GM12873 (cell line): ENCODE measurements around the gene PLK1.
A peak's percentile ranks its signal among the peaks of the same experiment; 100 is the strongest.

Experiments used
- CTCF ChIP-seq: IDR thresholded peaks from 2 replicates; pipeline ENCODE4 v1.5.1; 2012; ENCODE audit warnings: low read depth, mild to moderate bottlenecking, moderate library complexity, low read length, control low read depth; ENCODE audit not compliant: insufficient read depth; ENCODE audit errors: missing control alignments

Gene PLK1

DNA sequence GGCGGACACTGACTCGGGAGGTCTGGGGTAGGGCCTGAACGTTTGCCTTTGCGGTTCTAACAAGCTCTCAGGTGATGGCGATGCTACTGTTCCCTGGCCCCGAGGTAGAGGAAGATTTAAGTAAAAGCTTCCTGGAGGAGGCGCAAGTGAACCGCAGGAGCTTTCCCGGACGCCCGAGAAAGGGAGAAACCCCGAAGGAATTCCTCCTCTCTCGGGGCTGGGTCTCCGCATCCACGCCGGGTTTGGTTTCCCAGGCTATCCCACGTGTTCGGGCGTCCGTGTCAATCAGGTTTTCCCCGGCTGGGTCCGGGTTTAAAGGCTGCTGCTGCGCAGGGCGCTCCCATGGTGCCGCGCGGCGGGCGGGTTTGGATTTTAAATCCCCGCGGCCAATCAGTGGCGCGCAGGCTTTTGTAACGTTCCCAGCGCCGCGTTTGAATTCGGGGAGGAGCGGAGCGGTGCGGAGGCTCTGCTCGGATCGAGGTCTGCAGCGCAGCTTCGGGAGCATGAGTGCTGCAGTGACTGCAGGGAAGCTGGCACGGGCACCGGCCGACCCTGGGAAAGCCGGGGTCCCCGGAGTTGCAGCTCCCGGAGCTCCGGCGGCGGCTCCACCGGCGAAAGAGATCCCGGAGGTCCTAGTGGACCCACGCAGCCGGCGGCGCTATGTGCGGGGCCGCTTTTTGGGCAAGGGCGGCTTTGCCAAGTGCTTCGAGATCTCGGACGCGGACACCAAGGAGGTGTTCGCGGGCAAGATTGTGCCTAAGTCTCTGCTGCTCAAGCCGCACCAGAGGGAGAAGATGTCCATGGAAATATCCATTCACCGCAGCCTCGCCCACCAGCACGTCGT is at the start of gene PLK1:
Gene PLK1, plus strand, starts transcription at position 460 of the 844 bp plus-strand sequence. Its CDS starts 44 bp downstream, at position 504.
- peak; percentile 36 for TF ChIP-seq CTCF

- TF ChIP-seq CTCF, result no peak
These were observed 49.2 kb upstream of the PLK1 start for GRCh38 chr16:23629516-23629915.

GRCh38 chr16:23634461-23635036 is 44.1 kb upstream of the PLK1 start:
- no peak for TF ChIP-seq CTCF

DNA sequence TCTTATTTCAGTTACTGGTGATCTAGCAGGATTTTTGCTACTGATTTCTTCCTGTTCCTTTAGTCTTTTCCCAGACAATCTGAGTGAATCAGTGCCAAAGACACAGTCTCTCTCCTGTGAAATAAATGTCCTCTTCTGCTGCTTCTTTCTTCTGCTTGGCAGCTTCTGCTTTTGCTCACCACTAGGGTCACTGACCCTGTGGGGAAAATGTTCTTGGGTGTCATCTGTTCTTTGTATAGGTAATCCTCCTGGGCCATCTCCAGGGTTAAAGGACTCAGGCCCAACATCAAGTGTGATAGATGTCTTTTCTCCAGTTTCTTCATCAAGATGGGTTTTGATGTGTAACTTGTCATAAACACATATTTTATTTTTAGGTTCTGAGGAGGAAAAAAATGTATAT is 42.7 kb upstream of the PLK1 start:
- peak; percentile 21 for TF ChIP-seq CTCF

- no peak for TF ChIP-seq CTCF
These were observed 38.1 kb upstream of the PLK1 start for GRCh38 chr16:23640615-23640930.

DNA sequence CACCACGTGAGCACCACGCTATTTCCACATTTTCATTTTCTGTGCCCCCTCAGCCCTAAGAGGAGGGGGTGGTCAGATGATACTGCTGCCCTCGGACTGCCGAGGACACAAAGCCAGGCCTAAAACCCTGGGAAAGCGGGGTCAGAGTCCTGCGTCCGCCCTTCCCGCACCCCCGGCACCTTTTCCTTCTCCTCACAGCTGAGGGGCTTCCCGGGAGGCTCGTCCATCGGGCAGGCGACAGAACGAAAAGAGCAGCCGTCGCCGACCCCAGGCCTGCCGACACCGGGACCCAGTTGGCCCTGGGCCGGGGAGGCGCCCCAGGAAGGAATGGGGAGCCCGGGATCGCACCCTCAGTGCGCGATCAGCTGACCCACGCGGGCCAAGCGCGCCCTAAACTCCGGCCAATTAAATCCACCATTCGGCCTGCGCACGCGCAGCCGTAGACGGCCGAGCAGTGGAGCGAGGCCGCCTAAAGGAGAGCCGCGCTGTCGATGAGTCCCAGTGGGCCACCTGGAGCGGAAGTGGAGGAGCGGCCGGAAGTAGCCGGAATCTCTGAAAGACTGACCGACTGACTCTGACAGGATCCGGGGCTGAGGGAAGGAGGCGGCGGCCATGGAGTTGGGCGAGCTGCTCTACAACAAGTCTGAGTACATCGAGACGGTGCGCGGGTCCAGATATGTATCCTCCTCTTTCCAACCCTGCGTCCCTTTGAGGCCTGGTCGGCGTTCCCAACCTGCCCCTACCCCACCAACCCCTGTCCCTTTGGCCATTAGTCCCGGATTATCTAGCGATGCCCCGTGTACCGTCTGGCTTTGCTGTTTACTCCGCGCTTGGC is 37.5 kb upstream of the PLK1 start, which contains the start of the genes DCTN5 and PALB2:
Gene DCTN5, plus strand, starts transcription at position 536 of the 835 bp plus-strand sequence. Its CDS starts 77 bp downstream, at position 613.
Gene PALB2, minus strand, starts transcription at position 380 of the 835 bp plus-strand sequence. Its CDS starts 153 bp downstream, at position 227.
- TF ChIP-seq CTCF, result no peak
